OCI-LY7 (cell line): ENCODE data around the gene FAM171A1.

Source experiments
- CTCF ChIP-seq: fragments of 200-600 bp; sonication (generic); conservative IDR thresholded peaks from 2 replicates; pipeline ENCODE4 v1.5.1; 2014; ENCODE audit warnings: mild to moderate bottlenecking, antibody characterized with exemption, low read length, moderate library complexity, mixed read lengths
- EZH2phosphoT487 ChIP-seq: fragments of 200-600 bp; sonication (generic); IDR thresholded peaks from 2 replicates; pipeline ENCODE4 v1.6.1; 2018; ENCODE audit warnings: low read depth, borderline replicate concordance, mild to moderate bottlenecking, mixed run types, antibody characterized with exemption, low read length, moderate library complexity, mixed read lengths

- no peak for TF ChIP-seq CTCF
- TF ChIP-seq EZH2phosphoT487, result no peak
Observed at GRCh38 chr10:15259136-15259535, 112.0 kb downstream of the FAM171A1 start.
